Fibroblast of skin of scalp (primary cell): ENCODE results near the gene CEP128.
A peak's percentile ranks its signal among the peaks of the same experiment; 100 is the strongest.

Source experiments
- DNase-seq: peaks from one replicate; pipeline ENCODE4 v3.0.0-alpha.2; 2013

CEP128 gene

GRCh38 chr14:80475074-80475473 lies 466.5 kb downstream of the CEP128 start:
- peak; percentile 38 for DNase-seq

GRCh38 chr14:80468331-80469122 lies 473.0 kb downstream of the CEP128 start:
- DNase-seq, result no peak

GRCh38 chr14:80465546-80466220 lies 475.9 kb downstream of the CEP128 start:
- DNase-seq, result no peak

GRCh38 chr14:80464531-80465149 lies 476.9 kb downstream of the CEP128 start:
- DNase-seq, result no peak

- no peak for DNase-seq
Measured at GRCh38 chr14:80456209-80456608, 485.3 kb downstream of the CEP128 start.

- DNase-seq, result no peak
Measured at GRCh38 chr14:80455031-80455430, 486.5 kb downstream of the CEP128 start.

- no peak for DNase-seq
Measured at GRCh38 chr14:80448267-80448666, 493.3 kb downstream of the CEP128 start.

GRCh38 chr14:80447392-80447791 lies 494.1 kb downstream of the CEP128 start:
- DNase-seq, result no peak
